ENCODE measurements around the gene MAML1.

GRCh38 chr5:179732412-179732917 is at the start of gene MAML1:
- no peak for TF ChIP-seq EZH2 (IDR thresholded peaks at IDR 0.05; ENCODE audit: low read depth)
- TF ChIP-seq, protein P1, sequence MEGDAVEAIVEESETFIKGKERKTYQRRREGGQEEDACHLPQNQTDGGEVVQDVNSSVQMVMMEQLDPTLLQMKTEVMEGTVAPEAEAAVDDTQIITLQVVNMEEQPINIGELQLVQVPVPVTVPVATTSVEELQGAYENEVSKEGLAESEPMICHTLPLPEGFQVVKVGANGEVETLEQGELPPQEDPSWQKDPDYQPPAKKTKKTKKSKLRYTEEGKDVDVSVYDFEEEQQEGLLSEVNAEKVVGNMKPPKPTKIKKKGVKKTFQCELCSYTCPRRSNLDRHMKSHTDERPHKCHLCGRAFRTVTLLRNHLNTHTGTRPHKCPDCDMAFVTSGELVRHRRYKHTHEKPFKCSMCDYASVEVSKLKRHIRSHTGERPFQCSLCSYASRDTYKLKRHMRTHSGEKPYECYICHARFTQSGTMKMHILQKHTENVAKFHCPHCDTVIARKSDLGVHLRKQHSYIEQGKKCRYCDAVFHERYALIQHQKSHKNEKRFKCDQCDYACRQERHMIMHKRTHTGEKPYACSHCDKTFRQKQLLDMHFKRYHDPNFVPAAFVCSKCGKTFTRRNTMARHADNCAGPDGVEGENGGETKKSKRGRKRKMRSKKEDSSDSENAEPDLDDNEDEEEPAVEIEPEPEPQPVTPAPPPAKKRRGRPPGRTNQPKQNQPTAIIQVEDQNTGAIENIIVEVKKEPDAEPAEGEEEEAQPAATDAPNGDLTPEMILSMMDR (conservative IDR thresholded peaks at IDR 0.05), result no peak

Measured in PC-9 (cell line).